GM21529 (cell line): Measurements from ENCODE around the gene EIF2S2.

ENCODE experiments used
- ATAC-seq: cut with Tn5 transposase; IDR thresholded peaks from one replicate; pipeline ENCODE4 v1.9.1; 2021; ENCODE audit not compliant: unreplicated experiment

EIF2S2 gene

DNA sequence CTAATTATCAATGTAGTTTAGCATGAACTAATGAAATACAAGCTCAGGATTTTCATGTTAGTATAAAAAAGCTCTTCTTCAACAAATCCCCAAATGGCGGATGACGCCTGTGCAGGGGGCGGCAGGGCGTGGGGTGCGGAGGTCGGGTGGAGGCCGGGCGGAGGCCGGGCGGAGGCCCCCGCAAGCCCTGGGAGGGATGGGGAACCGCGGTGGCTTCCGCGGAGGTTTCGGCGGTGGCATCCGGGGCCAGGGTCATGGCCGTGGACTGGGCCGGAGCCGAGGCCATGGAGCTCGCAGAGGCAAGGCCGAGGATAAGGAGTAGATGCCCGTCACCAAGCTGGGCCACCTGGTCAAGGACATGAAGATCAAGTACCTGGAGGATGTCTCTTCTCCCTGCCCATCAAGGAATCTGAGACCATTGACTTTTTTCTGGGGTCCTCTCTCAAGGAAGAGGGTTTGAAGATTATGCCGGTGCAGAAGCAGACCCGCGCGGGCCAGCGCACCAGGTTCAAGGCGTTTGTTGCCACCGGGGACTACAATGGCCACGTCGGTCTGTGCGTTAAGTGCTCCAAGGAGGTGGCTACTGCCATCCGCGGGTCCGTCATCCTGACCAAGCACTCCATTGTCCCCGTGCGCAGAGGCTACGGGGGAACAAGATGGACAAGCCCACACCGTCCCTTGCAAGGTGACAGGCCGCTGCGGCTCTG lies 10.4 kb upstream of the EIF2S2 start:
- ATAC-seq, result no peak

GRCh38 chr20:34120213-34120612 lies 8.2 kb upstream of the EIF2S2 start:
- ATAC-seq, result no peak

GRCh38 chr20:34115232-34115631 lies 3.2 kb upstream of the EIF2S2 start:
- no peak for ATAC-seq

- no peak for ATAC-seq
These were observed 2.8 kb upstream of the EIF2S2 start for GRCh38 chr20:34114809-34115208.

GRCh38 chr20:34112600-34113101 lies 608 bp upstream of the EIF2S2 start:
- peak; percentile 17 for ATAC-seq

GRCh38 chr20:34110745-34111641 lies 1.1 kb downstream of the EIF2S2 start:
- no peak for ATAC-seq

DNA sequence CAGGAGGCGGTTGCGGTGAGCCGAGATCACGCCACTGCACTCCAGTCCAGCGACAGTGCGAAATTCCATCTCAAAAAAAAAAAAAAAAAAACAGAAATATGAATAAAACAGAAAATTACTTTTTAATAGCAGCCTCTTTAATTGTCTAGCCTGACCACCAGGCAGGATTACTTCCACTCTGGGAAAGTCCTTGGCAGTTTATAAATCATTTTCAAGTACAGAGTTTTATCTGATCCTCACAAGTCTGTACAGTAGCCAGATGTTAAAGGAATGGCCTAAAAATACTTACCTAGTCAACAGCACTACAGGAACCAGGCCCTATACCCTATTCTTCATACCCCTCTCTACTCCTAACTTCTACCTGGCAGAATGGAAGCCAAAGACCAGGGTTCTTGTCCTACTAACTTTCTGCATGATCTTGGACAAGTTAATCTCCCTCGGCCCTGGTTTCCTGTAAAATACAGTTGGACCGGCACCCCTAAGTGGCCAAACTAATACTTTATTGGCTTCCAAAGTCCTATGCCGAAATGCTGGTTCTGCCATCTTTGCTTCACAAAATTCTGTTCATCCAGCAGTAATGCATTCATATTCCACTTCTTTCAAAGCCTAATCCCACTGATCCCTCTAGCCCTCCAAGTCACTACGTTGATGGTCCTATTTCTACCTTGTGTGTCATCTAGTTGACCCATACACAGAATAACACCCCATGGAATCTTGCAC lies 1.9 kb downstream of the EIF2S2 start:
- ATAC-seq, result no peak

GRCh38 chr20:34109442-34109841 lies 2.6 kb downstream of the EIF2S2 start:
- no peak for ATAC-seq

DNA sequence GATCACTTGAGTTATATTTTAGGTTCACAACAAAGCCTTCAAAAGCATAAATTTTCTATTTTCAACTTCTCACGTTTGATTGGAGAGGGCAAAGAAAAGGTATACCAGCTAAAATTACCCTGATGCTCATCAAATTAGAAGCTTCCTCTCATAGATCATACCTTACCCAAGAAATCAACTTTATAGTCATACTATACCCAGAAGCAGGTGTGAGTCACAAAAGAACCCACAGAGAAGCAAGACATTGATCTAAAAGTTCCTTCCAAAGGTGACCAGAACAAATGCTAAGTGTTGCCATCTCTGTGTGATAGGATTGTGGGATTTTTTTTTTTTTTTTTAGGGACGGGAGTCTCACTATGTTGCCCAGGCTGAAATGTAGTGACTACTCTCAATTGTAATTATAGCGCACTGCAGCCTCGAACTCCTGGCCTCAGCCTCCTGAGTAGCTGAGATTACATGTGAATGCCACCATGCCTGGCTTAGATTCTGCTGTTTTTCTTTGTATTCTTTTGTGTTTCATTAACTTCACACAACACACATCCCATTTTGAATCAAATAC lies 3.3 kb downstream of the EIF2S2 start:
- no peak for ATAC-seq

DNA sequence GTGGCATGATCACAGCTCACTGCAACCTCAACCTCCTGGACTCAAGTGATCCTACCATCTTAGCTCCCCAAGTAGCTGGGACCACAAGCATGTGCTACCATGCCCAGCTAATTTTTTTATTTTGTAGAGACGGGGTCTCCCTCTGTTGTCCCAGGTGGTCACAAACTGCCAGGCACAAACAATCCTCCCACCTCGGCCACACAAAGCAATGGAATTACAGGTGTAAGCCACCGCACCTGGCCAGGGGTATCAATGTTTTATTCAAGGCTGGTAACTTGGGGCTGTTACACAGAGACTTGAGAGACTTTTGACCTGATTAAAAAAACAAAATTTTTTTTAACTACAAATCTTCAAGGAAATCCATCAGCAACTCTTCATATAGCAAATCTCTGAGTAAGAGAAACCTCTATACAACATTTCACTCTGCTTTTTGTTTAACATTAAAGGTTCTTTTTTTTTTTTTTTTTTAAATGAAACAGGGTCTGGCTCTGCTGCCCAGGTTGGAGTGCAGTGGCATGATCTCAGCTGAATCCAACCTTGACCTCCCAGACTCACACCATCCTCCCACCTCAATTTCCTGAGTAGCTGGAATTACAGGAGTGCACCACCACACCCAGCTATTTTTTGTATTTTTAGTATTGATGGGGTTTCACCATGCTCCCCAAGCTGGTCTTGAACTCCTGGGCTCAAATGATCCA lies 5.9 kb downstream of the EIF2S2 start:
- no peak for ATAC-seq

DNA sequence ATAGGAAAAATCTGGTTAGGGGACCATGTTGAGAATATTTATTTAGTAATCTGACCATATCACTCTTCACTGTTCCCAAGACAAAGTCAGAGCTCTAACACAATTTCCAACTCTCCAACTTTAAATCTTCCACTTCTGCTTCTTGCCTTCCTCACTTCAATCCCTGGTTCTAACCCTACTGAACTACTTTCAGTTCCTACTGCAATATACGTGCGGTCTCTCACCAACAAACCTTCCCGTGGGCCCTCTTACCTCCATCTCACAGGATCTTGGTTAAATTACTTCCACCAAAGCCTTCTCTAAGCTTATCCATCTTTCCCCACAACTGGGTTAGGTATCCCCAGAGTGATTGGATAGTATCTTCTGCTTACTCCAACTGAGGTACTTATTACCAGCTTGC lies 8.0 kb downstream of the EIF2S2 start:
- no peak for ATAC-seq

- ATAC-seq, result no peak
These were observed 9.7 kb downstream of the EIF2S2 start for GRCh38 chr20:34102342-34102741.

DNA sequence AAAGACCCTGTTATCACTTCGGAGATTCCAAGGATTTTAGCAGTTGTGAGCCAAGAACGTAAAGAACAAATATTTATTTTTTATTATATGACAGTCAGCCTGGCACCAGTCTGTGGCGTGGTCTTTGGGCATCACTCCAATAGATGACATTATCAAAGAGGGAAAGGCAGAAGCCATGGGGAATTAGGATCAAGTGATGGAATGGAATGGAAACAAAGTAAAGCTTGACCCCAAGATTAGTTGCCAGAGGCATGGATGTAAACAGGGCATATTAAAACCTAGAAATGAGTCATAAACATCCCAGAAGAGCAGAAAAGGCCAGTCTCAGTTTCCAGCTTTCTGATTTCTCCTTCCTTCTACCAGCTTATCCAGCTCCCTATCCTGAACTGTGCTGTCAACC lies 11.5 kb downstream of the EIF2S2 start:
- ATAC-seq, result no peak

DNA sequence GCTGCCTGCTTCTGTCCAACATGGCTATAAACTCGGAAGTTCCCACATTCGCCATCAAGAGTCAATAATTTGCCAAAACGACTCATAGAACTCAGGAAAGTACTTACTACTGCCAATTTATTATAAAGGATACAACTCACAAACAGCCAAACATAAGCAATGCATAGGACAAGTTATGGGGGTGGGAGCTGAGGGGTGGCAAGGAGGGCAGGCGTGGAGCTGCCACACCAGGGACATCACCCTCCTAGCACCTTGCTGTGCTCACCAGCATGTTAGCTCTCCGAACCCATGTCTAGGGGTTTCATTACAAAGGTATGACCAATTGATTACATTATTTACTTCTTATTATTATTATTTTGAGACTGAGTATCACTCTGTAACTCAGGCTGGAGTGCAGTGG lies 12.4 kb downstream of the EIF2S2 start:
- no peak for ATAC-seq

DNA sequence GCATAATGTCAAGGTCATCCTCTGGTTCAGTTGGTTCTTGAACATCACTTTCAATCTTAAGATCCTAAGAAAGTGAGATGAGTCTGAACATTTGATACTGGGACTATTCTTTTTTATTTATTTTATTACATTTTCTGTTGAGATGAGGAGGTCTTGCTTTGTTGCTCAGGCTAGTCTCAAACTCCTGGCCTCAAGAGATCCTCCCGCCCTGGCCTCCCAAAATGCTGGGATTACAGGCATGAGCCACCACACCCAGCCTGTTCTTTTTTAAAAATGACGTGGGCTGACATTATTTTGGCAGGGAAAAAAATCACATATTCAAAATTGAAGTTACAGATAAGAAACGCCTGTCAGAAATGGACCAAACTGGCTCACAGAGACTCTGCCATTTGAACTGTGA lies 13.5 kb downstream of the EIF2S2 start:
- no peak for ATAC-seq

DNA sequence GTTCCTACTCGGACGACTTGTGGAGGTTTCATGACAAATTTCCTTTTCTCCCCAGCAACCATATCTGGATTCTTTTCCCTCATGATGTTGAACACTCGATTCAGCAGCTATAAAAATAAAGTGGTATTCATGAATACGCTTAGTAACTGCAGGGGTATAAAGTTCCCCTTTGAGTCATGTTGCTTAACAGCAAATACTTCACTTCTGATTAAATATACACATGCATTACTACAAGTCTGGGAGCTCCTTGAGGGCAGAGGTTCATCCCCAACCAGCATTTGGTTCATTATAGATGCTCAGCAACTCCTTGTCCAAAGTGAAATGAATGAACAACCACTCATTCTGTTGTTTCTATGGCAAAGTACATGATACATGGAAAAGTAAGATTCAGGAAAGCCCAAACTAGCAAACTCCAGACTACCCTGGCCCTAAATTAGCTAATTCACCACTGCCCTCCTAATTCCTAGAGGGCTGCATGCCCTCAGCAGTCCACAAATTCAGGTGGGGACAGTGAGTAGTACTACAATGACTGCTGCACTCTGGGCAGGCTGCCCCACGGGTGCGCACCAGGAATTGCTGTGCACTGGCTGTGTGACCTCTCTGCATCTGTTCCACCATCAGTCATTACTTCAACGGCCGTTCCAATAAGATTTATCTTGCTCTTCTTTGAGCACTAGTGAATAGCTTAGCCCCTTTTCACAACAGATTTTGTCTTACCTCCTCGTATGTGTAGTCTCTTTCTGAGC lies 15.2 kb downstream of the EIF2S2 start:
- no peak for ATAC-seq

DNA sequence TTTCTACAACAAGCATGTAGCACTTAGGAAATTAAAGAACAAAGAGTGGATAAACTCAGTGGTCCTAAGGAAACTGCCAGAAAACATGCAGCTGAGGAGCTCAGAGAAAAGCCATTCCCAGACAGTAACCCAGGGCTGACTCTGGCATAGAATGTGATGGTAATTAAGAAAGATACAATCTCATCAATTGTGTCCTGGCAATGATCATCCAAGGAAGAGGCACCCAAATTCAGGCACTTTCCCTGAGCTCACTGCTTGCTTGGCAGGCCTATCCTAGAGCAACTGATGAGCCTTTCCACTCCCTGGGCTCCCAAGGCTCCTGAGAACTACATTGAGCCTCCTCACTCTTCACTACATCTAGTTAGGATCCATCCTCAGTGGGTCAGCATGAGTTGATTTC lies 16.2 kb downstream of the EIF2S2 start:
- no peak for ATAC-seq

DNA sequence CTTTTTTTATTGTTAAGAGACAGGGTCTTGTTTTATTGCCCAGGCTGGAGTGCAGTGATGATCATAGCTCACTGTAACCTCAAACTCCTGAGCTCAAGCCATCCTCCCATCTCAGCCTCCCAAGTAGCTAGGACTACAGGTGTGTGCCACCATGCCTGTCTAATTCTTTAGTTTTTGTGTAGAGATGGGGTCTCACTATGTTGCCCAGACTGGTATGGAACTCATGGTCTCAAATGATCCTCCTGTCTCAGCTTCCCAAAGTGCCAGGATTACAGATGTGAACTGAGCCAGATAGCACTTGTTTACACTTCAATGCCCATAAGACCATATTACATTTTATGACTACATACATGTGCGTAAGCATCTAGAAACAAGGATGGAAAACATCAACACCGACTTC lies 18.1 kb downstream of the EIF2S2 start:
- no peak for ATAC-seq

DNA sequence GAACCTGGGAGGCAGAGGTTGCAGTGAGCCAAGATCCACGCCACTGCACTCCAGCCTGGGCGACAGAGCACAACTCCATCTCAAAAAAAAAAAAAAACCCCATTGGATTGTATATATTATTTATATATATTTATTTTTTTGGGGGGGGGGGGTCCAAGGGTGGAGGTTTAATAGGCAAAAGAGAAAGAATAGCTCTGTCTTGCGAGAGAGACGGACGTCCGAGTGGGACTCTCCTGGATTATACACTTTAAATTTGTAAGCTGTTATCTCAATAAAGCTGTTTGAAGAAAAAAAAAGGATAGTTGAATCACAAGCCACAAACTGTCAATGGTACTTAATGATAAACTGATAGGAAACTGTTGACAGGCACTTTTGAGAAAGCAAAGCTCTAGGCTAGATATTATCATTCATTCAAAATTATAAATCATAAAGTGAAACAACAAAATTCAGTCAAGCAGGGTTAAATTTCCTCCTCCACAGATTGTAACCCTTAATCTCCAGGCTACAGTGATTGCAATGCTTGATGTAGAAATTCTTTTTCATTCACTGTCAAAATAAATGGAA lies 20.3 kb downstream of the EIF2S2 start:
- ATAC-seq, result no peak

- ATAC-seq, result no peak
These were observed 21.4 kb downstream of the EIF2S2 start for GRCh38 chr20:34090645-34091044.
